NT2/D1 (cell line): ENCODE results near the gene RNF44.

ENCODE experiments used
- DNase-seq: peaks from one replicate; pipeline ENCODE4 v3.0.0-alpha.2; 2011; ENCODE audit warnings: low read depth, low spot score
- H3K27me3 ChIP-seq: 2 replicates; pipeline ENCODE4 v1.6.0; 2011; ENCODE audit warnings: mild to moderate bottlenecking; ENCODE audit not compliant: insufficient read length, insufficient read depth
- H3K36me3 ChIP-seq: 2 replicates; pipeline ENCODE4 v1.6.1; 2011; ENCODE audit warnings: mild to moderate bottlenecking, low read length, mixed read lengths; ENCODE audit not compliant: insufficient read depth, insufficient read length
- H3K4me1 ChIP-seq: 2 replicates; pipeline ENCODE4 v1.5.1; 2011; ENCODE audit not compliant: insufficient read depth, insufficient read length
- H3K4me3 ChIP-seq: 2 replicates; pipeline ENCODE4 v1.5.1; 2011; ENCODE audit warnings: low read depth; ENCODE audit not compliant: insufficient read length
- H3K9ac ChIP-seq: 2 replicates; pipeline ENCODE4 v1.6.0; 2011; ENCODE audit warnings: low read depth; ENCODE audit not compliant: insufficient read length
- H3K9me3 ChIP-seq: 2 replicates; pipeline ENCODE4 v1.5.1; 2011; ENCODE audit warnings: mild to moderate bottlenecking, low read length; ENCODE audit not compliant: insufficient read depth
- SUZ12 ChIP-seq: IDR thresholded peaks from 2 replicates; pipeline ENCODE4 v1.6.1; 2011; ENCODE audit not compliant: insufficient read length, insufficient read depth; ENCODE audit errors: extremely low read depth
- YY1 ChIP-seq: IDR thresholded peaks from 2 replicates; pipeline ENCODE4 v1.6.1; 2011; ENCODE audit not compliant: insufficient read length, insufficient read depth
- ZNF274 ChIP-seq: IDR thresholded peaks from 2 replicates; pipeline ENCODE4 v1.6.1; 2011; ENCODE audit warnings: mild to moderate bottlenecking, low read depth, low read length

The RNF44 gene

GRCh38 chr5:176507911-176508310 is 29.3 kb downstream of the RNF44 start:
- H3K36me3 ChIP-seq: peaks cover 42% of the 10 kb centered on the region

DNA sequence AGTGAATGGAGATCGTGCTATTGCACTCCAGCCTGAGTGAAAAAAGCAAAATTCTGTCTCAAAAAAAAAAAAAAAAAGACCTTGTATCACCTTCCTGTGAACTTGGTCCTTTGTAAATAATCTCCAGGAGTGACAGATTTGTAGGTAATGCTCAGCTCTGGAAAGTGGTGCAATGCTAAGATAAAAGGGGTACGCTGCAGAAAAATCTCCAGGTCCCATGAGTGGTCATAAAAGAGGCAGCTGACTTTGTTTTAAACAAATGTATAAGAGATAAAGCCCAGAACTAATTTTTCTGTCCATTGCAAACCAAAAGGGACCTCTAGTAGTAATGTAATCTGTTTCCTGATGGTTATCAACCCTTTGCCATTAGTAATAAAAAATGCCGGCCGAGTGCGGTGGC is 33.7 kb downstream of the RNF44 start:
- Histone ChIP-seq H3K9me3 (no peaks in the 10 kb centered on the region), H3K9ac (no peak overlapping the region), H3K36me3 (peaks cover 58% of the 10 kb centered on the region), H3K4me3 (no peak overlapping the region), H3K27me3 (no peaks in the 10 kb centered on the region), H3K4me1 (no peaks in the 10 kb centered on the region)
- no peak for DNase-seq
- TF ChIP-seq ZNF274 (no peak), SUZ12 (no peak), YY1 (no peak)

More at GRCh38 chr5:176507911-176508310, 29.3 kb downstream of the RNF44 start:
- H3K9me3 ChIP-seq: no peaks in the 10 kb centered on the region
- no peaks in the 10 kb centered on the region for H3K27me3 ChIP-seq
- no peak for DNase-seq
- no peak overlapping the region for H3K9ac ChIP-seq
- H3K4me1 ChIP-seq: no peaks in the 10 kb centered on the region
- no peak for TF ChIP-seq ZNF274
- no peak for TF ChIP-seq SUZ12
- TF ChIP-seq YY1: no peak
- no peak overlapping the region for H3K4me3 ChIP-seq

DNA sequence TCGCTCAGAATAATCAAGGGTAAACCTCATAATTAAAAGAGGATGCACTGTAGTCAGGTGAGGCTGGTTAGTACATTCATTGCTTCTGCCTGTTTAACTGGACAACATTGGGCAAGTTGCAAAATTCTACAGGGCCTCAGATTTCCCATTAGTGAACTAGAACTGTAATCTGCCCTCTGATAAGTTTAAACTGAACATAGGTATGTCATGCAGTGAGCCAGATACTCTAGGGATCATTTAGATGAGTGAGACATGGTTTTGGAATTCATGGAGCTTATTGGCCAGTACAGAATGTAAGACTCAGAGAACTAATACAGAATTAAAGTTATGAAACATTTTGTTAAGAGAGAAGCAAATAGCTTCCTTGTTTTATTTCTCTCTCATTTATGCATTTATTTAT is 35.9 kb downstream of the RNF44 start:
- H3K27me3 ChIP-seq: no peaks in the 10 kb centered on the region
- H3K9ac ChIP-seq: no peak overlapping the region
- TF ChIP-seq ZNF274 (no peak), SUZ12 (no peak), YY1 (no peak)
- H3K9me3 ChIP-seq: no peaks in the 10 kb centered on the region
- H3K4me3 ChIP-seq: no peak overlapping the region
- DNase-seq: no peak
- peaks cover 57% of the 10 kb centered on the region for H3K36me3 ChIP-seq
- no peaks in the 10 kb centered on the region for H3K4me1 ChIP-seq

DNA sequence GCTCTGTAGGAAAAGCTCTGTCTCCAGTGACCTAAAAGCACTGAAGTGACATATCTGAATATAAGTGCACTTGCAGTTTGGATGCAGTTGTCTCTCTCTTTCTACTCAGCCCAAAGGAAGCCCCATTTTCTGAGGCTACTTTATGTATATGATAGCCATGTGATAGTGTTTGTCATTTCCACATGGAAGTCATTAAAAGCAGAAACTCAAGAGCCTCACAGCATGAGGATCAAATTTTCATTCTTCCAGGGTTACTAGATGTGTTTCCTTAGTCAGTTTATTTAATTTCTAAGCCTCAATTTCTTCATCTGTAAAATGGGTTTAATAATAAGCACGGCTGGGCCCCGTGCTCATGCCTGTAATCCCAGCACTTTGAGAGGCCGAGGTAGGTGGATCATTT is 36.7 kb downstream of the RNF44 start:
- no peaks in the 10 kb centered on the region for H3K4me1 ChIP-seq
- no peak overlapping the region for H3K9ac ChIP-seq
- no peak for DNase-seq
- no peaks in the 10 kb centered on the region for H3K27me3 ChIP-seq
- peaks cover 65% of the 10 kb centered on the region for H3K36me3 ChIP-seq
- no peaks in the 10 kb centered on the region for H3K9me3 ChIP-seq
- no peak overlapping the region for H3K4me3 ChIP-seq
- TF ChIP-seq YY1 (no peak), ZNF274 (no peak), SUZ12 (no peak)

DNA sequence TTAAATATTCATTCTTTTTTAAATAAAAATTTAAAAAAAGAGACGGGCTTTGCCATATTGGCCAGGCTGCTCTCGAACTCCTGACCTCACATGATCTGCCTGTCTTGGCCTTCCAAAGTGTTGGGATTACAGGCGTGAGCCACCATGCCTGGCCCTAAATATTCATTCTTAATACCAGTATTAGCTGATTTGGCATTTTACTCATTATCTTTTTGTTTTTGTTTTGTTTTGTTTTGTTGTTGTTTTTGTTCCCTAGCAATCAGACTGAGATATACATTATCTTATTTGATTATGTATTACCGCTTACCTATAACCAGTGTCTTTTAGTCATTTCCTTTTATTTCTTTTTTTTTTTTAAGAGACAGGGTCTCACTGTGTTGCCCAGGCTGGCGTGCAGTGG is 37.9 kb downstream of the RNF44 start:
- H3K36me3 ChIP-seq: peaks cover 69% of the 10 kb centered on the region
- TF ChIP-seq ZNF274 (no peak), SUZ12 (no peak), YY1 (no peak)
- H3K9me3 ChIP-seq: no peaks in the 10 kb centered on the region
- no peak overlapping the region for H3K9ac ChIP-seq
- no peaks in the 10 kb centered on the region for H3K4me1 ChIP-seq
- no peak overlapping the region for H3K4me3 ChIP-seq
- no peaks in the 10 kb centered on the region for H3K27me3 ChIP-seq
- no peak for DNase-seq

- Histone ChIP-seq H3K36me3 (peaks cover 78% of the 10 kb centered on the region), H3K4me1 (no peaks in the 10 kb centered on the region), H3K9ac (no peak overlapping the region), H3K4me3 (no peak overlapping the region), H3K9me3 (no peaks in the 10 kb centered on the region), H3K27me3 (no peaks in the 10 kb centered on the region)
- TF ChIP-seq ZNF274: no peak
- no peak for DNase-seq
Observed at GRCh38 chr5:176497852-176498251, 39.4 kb downstream of the RNF44 start.

DNA sequence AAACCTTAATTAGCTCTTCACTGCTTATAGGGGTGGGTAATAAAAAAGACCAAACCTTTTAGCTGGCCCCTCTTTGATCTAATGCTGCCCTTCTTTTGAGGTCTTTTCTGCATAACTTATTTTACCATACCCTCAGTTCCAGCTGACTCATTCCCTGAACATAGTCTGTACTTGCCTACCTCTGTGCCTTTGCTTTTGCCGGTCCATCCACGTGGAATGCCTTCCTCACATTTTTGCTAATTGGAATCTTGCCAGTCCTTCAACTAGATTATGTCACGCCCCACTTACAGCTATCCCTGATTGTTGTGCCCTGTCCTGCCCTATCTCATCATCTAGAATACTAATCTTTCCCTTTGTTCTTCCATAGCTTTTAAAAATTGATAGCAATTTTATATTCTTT is 44.8 kb downstream of the RNF44 start:
- Histone ChIP-seq H3K4me1 (no peaks in the 10 kb centered on the region), H3K9me3 (no peaks in the 10 kb centered on the region), H3K27me3 (no peaks in the 10 kb centered on the region), H3K36me3 (peaks cover 75% of the 10 kb centered on the region), H3K9ac (no peak overlapping the region), H3K4me3 (no peak overlapping the region)
- DNase-seq: no peak
- TF ChIP-seq SUZ12 (no peak), YY1 (no peak), ZNF274 (no peak)

GRCh38 chr5:176491901-176492300 is 45.3 kb downstream of the RNF44 start:
- H3K9me3 ChIP-seq: no peaks in the 10 kb centered on the region
- H3K4me1 ChIP-seq: no peaks in the 10 kb centered on the region
- H3K27me3 ChIP-seq: no peaks in the 10 kb centered on the region
- TF ChIP-seq SUZ12 (no peak), ZNF274 (no peak), YY1 (no peak)
- peaks cover 76% of the 10 kb centered on the region for H3K36me3 ChIP-seq
- no peak overlapping the region for H3K9ac ChIP-seq
- DNase-seq: no peak
- no peak overlapping the region for H3K4me3 ChIP-seq
